Medulla oblongata (tissue), 1 donor: ENCODE data around the gene MS4A10.

Experiments
- DNase-seq: peaks from one replicate; pipeline ENCODE4 v3.0.0-alpha.2; 2015; ENCODE audit errors: extremely low spot score

The MS4A10 gene

DNA sequence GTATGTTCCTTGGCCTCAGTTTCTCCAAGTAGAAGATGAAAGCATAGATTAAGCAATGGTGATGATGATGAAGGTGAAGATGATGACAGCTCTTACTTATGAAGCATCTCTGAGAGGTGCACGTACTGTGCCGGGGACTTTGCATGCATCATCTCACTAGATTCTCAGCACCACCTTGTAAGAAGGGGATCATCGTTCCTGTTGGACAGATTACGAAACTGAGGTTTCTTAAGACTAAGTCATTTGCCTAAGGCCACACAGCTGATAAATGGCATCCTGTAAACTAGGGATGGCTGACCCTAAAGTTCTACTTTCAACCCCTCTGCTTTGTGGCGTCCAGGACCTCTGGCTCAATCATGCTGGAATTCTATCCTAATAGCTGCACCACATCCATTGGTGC, 19.8 kb upstream of the MS4A10 start:
- no peak for DNase-seq

GRCh38 chr11:60766547-60766946, 18.6 kb upstream of the MS4A10 start:
- DNase-seq = no peak

DNA sequence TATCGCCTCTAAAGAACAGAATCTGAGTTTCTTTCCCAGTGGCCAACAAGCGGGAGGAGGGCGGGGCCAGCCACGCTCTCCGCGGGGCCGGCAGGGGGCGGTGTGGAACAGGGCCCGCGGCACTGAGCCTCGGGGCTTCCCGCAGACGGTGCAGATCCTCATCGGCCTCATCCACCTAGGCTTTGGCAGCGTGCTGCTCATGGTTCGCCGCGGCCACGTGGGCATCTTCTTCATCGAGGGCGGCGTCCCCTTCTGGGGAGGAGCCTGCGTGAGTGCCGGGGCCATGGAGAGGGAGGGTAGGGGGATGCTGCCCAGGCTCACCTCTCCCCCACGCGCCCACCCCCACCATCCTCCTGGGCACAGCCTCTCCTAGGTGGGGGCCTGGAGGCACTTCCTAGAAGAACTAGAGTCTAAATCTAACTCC, 17.7 kb upstream of the MS4A10 start:
- DNase-seq = no peak

- no peak for DNase-seq
Measured at GRCh38 chr11:60768202-60768601, 16.9 kb upstream of the MS4A10 start.

GRCh38 chr11:60769273-60769672, 15.9 kb upstream of the MS4A10 start:
- DNase-seq = no peak

GRCh38 chr11:60769811-60770210, 15.3 kb upstream of the MS4A10 start:
- no peak for DNase-seq

DNA sequence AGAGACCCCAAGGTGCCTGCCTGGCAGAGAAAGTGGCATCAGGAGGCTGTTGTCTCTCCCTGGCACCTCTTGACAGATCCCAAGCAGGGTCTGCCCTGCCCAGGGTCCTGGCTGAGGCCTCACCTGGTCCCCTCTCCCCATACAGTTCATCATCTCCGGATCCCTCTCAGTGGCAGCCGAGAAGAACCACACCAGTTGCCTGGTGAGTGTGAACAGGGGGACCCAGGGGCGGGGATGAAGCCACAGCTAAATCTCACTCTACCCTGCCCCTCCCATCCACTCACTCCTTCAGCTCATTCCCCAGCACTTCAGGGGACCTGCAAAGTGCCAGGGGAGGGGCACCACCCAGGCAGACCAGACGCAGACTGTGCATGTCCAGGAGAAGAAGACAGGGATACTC, 14.0 kb upstream of the MS4A10 start:
- no peak for DNase-seq

DNA sequence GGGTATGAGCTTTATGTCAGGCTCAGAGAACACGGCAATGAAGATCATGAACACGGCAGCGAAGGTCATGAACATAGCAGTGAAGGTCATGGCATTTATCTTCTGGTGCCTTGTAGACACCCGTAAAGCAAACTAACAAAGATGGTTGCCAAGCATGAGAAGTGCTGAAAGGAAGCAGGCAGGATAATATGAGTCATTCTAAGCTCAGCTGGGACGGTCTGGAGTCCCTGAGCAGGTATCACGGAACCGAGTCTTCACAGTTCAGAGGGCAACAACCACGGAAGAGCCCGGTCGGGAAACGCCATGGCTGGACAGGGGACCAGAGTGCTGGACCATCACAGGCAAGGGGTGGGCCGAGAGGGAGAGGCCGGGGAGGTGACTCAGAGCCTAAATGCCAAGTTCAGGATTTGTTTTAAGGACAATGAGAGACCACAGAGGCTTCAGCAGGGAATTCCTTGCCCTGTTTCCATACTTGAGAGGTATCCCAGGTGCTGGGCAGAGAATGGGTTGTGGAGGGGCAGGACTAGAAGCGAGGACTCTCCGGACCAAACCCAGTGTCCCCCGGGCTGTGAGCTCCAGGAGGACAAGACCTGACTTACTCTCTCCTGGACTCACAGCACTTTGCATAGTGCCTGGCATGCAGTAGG, 13.1 kb upstream of the MS4A10 start:
- DNase-seq = no peak

- no peak for DNase-seq
Measured at GRCh38 chr11:60772666-60773065, 12.5 kb upstream of the MS4A10 start.

GRCh38 chr11:60774726-60775125, 10.4 kb upstream of the MS4A10 start:
- no peak for DNase-seq

DNA sequence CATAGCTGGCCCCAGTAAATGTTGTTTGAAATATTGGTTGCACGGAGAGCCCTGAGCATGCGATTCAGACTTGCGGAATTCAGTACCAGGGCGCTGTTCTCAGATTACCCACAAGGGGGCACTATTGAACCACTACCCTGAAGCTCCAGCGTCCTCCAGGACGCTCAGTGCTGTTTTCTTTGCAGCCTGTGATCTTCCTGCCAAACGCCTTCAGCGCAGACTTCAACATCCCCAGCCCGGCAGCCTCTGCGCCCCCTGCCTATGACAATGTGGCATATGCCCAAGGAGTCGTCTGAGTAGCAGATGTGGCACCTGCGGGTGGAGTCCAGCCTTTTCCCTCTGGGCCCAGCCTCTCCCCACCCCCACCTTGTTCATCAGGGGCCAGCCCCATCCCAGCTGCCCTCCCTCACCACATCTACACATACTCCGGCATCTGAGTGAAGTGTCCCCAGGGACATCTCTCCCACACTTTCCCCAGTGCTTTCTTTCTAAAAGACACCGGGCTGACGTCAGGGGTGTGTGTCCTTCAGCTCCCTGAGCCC, 9.6 kb upstream of the MS4A10 start:
- DNase-seq = peak; percentile 86

- no peak for DNase-seq
Measured at GRCh38 chr11:60776167-60776566, 9.0 kb upstream of the MS4A10 start.

GRCh38 chr11:60777106-60777505, 8.0 kb upstream of the MS4A10 start:
- DNase-seq = no peak

- DNase-seq = no peak
Measured at GRCh38 chr11:60777572-60777971, 7.6 kb upstream of the MS4A10 start.

GRCh38 chr11:60780065-60780464, 5.1 kb upstream of the MS4A10 start:
- DNase-seq = no peak

DNA sequence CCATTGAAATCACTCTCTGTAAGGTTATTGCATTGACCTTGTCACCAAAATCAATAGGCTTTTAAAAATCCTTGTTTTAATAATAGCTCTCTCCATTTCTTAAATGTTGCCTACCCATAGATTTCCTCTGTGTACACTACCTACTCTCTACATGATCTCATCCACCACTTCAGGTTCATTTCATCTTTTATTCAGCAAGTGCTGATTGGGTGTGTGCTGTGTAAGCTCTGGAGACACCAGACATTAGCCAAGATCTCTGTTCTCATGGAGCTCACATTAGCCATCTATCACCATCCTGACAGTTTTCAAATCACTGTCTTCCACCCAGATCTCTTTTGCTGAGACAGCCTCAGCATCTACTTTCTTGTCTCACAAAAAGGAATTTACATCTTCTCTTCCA, 4.4 kb upstream of the MS4A10 start:
- no peak for DNase-seq

DNA sequence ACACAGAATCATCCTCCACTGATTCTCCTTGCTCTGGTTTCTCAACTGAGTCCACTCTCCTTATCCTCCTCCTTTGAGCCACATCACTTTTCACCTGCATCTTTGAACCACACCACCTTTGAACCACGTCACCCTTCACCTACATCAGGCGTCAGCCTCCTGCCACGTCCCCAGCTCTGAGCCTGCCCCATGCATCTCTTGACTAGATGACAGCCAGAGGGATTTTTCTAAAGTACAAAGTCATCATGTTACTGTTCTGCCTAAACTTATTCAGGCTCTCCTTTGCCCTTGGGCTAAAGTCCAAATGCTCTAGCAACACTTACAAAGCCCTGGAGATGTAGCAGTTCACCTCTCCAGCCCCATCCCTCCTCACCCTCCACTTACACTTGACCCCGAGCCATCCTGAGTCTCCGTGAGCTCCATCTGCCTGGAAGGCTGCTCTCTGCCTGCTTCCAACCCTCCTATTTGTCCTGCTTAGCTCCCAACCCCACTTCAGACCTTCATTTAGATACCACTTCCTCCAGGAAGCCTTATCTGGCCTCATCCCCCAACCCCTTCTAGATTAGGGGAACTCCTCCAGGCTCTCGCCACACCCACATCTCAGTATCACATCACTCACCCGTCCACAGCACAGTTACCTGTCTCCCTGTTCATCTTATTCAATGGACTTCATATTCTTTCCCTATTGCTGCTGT, 3.7 kb upstream of the MS4A10 start:
- no peak for DNase-seq

GRCh38 chr11:60781981-60782316, 3.2 kb upstream of the MS4A10 start:
- DNase-seq = no peak

DNA sequence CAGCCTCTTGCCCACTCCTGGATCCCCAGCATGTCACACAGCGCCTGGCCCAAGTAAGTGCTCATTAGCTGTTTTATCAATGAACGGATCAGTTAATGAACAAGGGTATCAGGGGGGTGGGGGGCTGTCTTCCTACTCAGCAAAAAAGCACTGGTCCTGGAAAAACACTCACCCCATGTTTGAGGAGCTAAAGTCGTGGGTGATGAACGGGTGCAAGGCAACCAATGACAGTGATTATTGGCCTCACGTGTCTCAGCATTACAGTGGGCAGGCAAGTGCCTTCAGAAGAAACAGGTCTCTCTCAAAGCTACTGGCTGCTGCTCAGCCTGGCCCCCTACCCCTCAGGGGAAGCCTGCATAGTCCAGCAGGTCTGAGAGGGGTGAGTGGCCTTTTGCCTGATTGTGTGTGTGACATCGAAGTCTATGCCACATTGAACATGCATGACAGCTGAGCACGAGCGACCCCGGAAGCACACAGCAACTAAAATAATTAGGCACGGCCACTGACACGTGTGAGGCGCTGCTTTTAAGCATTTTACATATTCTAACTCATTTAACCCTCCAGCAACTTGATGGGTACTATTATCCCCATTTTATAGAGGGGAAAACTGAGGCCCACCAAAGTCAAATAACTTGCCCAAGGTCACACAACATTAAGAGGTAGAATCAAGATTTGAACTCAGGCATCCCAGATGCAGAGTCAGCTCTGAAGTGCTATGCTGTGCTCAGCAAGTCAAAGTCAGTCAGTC, 2.6 kb upstream of the MS4A10 start:
- DNase-seq = no peak

DNA sequence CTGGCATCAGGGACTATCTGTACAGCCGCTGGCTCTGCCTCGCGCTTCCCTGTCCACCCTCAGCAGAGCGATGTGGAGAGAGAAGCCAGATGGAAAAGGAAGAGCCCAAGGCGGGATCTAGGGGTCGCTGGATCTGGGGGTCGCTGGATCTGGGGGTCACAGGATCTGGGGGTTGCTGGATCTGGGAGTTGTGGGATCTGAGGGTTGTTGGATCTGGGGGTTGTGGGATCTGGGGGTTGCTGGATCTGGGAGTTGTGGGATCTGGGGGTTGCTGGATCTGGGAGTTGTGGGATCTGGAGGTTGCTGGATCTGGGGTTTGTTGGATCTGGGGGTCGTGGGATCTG, 2.0 kb upstream of the MS4A10 start:
- DNase-seq = no peak

DNA sequence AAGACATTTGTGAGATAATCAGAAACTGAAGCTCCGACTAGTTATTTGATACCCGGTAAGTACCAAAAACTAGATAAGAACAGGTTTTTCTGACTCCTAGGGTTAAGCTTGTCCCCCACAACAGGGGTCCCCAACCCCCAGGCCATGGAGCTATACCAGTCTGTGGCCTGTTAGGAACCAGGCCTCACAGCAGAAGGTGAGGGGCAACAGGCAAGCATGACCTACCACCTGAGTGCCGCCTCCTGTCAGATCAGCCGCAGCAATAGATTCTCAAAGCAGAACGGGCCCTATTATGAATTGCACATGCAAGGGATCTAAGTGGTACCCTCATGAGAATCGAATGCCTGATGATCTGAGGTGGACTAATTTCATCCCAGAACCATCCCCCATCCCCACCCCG, 1.2 kb upstream of the MS4A10 start:
- no peak for DNase-seq

GRCh38 chr11:60785806-60786361, 751 bp downstream of the MS4A10 start:
- DNase-seq = no peak
